Hypothalamus (tissue), 51 donors: Measurements from ENCODE around the gene PTPRF.
"Not testable (repeated sequence)": the region's sequence is repeated elsewhere in the genome, so short reads cannot be mapped to it uniquely, and the experiment has no call there.

Experiments
- DNase-seq, 51 donors: peaks; one replicate each; lab custom pipeline; 2025; lab: John Stamatoyannopoulos, UW

Gene PTPRF

GRCh38 chr1:43536196-43536863 is 5.6 kb downstream of the PTPRF start:
- no peak for DNase-seq

GRCh38 chr1:43536864-43537358 is 6.2 kb downstream of the PTPRF start:
- DNase-seq, result no peak

- no peak for DNase-seq
Observed at GRCh38 chr1:43537423-43538142, 6.9 kb downstream of the PTPRF start.

- no peak for DNase-seq
Observed at GRCh38 chr1:43538143-43538487, 7.4 kb downstream of the PTPRF start.

DNA sequence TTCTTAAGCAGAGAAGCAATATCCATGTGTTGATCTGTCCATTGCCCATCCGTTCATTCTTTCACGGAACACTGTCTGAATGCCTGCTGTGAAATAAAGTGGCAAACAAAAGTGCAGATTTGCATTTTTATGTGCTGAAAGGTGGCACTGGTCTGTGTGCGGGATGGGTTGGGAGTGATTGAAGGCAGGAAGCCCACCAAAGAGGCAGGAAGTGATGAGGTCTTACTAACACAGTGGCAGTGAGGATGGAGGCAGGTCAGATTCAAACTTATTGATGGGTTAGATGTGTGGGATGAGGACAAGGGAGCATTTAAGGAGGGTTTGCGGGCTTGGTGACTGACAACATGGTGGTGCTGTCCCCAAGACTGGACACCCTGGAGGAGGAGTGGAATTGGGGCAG is 8.3 kb downstream of the PTPRF start:
- no peak for DNase-seq

- no peak for DNase-seq
Observed at GRCh38 chr1:43539726-43540434, 9.2 kb downstream of the PTPRF start.

GRCh38 chr1:43540653-43541071 is 10.0 kb downstream of the PTPRF start:
- peak in 38 of 51 donors; percentile 14 to 77 (median 54) for DNase-seq

DNA sequence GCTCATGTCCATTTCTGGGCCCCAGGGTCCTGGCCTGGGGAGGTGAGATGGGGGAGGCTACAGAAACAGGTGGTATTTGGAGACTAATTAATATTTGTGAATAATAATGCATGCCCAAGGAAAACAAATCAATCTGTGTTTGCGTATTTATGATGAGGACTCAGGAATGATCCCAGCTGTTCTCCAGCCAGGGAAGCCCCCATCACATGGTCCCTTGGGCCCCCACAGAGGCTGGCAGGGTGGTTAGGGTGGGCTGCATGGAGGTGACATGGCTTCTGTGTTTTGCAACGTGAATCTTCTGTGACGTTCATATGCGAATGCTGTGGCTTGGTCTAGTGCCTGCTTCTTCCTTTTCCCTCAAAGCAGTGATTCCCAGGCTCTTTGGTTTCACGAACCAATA is 10.5 kb downstream of the PTPRF start:
- peak in 1 of 51 donors; percentile 49 for DNase-seq

DNA sequence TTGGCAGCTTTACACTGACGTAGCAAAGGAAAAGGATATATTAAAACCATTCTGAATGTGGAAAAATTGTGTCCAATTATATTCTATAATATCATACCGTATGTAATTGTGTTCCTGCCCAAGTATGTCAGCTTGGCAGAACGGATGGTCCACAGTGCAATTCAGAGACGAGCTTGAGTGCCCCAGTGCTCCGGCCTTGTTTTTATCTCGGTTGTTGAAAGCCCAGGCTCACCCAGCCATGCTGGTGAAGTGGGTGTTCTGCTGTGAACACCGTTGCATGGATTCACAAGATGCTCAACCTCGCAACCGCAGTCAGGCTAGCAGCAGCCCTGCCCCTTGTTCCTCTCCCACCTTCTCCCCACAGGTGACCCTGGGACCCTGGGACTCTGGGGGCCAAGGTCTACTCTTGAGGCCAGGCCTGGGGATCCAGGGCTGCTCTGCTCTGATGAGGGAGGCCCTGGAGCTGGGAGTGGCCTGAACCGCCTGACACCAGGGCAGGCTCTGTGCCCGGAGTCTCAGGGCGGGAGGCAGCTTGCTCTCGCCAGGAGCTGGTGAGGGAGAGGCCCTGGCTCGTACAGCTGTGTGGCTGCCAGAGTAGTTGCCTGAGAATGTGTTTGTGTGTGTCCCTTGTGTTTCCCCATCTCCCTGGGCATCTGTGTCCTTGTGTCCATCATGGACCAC is 11.2 kb downstream of the PTPRF start:
- DNase-seq, result peak in 47 of 51 donors; percentile 38 to 97 (median 82)

DNA sequence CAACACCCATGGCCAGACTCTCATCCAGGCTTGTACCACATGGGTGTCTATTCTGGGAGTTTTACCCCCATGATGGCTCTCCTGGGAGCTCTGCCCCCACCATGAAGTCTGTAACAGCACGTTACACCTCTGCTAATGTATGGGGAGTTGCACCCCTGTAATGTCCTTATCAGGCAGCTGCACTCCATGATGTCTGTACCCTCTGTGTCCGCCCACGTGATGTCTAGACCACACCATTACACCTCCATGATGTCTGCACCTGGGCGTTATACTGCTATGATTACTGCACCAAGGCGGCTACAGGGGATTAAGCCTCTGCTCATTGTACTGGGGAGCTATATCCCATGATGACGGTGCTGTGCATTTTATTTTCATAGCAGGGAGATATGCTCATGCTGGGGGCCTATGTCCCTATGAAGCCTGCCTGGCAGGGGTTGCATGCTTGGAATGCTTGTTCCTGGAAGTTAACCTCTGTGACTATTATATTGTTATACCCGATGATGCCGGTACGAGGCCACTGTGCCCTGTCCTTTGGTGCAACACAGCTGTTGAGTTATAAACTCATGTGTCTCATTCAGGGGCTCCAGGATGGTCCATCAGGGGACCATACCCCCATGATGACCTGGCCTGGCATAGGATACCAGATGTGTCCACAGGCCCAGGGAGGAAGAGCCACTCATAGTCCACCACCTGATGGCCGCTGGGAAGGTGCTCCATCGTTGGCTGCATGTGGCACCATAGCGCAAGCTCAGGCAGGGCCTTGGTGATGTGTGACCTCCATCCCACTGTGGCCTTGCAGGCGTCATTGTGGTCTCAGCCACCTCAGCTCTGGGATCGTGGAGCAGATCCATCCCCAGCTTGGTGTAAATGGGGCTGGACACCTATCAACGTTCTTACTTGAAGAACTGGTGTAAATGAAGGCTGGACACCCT is 12.1 kb downstream of the PTPRF start:
- no peak for DNase-seq

DNA sequence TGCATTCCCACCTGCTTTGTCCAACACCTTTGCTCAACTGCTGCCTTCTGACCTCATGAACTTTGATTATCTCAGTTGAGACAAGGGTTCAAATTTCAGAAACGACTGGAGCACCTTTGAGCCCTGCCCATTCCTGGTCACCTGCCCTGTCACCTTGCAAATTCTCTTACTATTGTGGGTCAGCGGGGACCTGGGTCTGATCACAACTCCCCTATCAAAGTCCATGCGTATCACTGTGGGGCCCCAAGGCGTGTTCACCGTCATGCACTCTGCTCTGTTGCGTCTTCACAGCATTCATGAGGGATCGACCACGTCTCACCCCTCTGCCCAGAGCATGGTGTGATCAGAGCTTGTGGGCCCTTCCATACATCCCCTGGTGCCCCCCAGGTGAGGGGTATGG is 12.9 kb downstream of the PTPRF start:
- DNase-seq, result no peak

- no peak for DNase-seq
Observed at GRCh38 chr1:43545339-43545694, 14.6 kb downstream of the PTPRF start.

GRCh38 chr1:43545695-43546387 is 15.2 kb downstream of the PTPRF start:
- peak in 47 of 51 donors; percentile 18 to 91 (median 75) for DNase-seq

- no peak for DNase-seq
Observed at GRCh38 chr1:43546388-43547100, 15.9 kb downstream of the PTPRF start.

DNA sequence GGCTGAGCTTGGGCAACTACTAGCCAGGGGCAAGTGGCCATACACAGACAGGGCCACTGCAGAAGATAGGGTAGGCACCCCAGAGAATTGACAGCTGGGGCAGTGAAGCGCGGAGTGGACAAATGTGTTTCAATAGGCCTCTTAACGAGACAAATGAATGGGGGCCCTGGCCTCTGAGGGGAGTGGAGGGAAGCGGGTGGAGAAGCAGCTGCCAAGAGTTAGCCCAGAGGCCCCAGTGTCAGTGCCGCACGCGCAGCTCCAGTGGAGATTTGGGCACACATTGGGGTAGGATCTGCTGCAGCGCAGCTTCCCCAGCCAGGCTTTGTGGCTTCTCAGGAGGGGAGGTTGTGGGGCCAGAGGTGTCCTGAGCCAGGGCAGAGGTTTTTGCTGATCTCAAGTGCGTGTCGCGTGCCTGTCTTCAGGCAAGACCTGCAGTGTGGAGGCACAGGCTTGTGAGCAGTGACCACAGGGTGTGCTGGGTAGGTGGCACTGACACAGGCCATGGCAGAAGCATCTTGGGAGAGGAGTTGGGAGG is 16.9 kb downstream of the PTPRF start:
- DNase-seq, result peak in 30 of 51 donors; percentile 12 to 69 (median 43)

DNA sequence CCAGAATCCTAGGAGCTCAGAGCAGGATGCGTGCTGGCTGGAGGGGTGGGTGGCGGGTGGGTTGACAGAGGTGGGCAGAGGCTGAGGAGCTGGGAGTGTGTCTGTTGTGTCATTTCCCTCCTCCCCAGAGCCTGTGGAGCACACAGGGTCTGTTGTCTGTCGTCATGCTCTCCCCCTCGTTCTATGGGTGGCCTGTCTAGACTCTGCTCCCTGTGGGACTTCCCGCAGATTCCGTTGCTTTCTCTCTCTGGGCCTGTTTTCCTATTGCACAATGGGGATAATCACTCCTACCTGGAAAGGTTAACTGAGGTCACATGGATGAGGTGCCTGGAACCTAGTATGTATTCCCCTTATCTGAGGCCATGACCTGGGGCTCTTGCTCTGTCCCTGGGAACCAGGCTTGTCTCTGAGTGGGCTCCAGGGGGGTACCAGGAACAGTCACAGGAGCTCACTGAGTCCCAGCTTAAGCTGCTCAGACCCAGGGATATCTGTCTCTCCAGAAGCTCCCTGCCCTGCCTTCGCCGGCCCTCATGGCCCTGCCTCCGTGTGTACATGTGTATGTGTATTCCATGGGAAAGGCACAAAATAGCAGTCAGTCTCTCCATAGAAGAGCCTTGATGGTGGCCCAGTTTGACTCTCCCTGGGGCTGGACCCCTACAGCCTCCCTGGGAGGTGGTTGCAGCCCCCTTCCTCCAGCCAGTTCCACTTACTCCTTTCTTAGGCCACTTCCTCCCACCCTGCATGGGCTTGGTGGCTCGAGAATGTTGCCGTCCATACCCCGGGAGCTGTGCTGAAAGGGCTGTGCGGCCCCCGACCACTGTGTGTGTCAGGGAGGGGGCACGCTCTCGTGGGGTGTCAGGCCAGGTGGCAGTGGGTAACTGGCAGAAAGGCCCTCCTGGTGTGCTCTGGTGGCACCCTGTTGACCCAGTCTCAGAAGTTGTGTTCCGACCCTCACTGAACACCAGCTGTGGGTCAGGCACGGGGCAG is 17.9 kb downstream of the PTPRF start:
- DNase-seq, result peak in 1 of 51 donors; percentile 10

- DNase-seq, result not testable (repeated sequence)
Observed at GRCh38 chr1:43549394-43549793, 18.7 kb downstream of the PTPRF start.
